B cell (primary cell): ENCODE measurements around the gene EHBP1.

Source experiments
- CTCF ChIP-seq: fragments of 200-600 bp; IDR thresholded peaks from one replicate; pipeline ENCODE4 v1.8.0; 2022; ENCODE audit warnings: antibody characterized with exemption, mild to moderate bottlenecking
- EZH2 ChIP-seq: IDR thresholded peaks from 2 replicates; pipeline ENCODE4 v1.6.1; 2012; ENCODE audit warnings: borderline replicate concordance, low read depth, mild to moderate bottlenecking, moderate library complexity, low read length; ENCODE audit not compliant: insufficient read depth, poor library complexity, severe bottlenecking

GRCh38 chr2:63066265-63066664 is 360.8 kb downstream of the EHBP1 start:
- no peak for TF ChIP-seq CTCF
- TF ChIP-seq EZH2: no peak
